ENCODE measurements around the gene OR5J2.
"Not testable (repeated sequence)": the region's sequence is repeated elsewhere in the genome, so short reads cannot be mapped to it uniquely, and the experiment has no call there.

OR5J2 gene

DNA sequence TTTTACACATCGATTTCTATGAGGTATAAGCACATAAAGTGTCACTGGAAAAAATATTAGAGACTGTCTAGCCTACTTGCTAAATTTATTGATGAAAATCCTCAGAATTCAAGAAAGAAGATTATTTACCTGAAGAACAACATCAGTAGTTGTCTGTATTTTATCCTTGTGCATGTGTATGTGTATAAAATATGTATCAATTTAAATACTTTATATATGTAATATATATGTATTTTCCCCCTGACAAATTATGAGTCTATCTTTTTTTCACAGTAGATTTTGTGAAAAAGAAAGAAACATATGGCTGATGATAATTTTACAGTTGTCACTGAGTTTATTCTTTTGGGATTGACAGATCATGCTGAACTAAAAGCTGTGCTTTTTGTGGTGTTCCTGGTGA, at the start of gene OR5J2:
Gene OR5J2, plus strand, starts transcription at position 301 of the 400 bp plus-strand sequence. Its CDS starts 0 bp downstream, at position 301.
- H3K4me1 ChIP-seq (ENCODE audit: control insufficient read depth, insufficient read depth, low read length): no peaks in the 10 kb centered on the region
- no peak within 1 kb of the TSS for H3K9ac ChIP-seq (ENCODE audit: low read depth, low read length)
- no peaks in the 10 kb centered on the region for H3K36me3 ChIP-seq (ENCODE audit: control insufficient read depth, insufficient read depth, low read length)
- no peak within 1 kb of the TSS for H3K4me3 ChIP-seq (ENCODE audit: low read depth, low read length)
- no peak within 1 kb of the TSS for H3K27ac ChIP-seq (ENCODE audit: low read depth, low read length)
- no peaks in the 10 kb centered on the region for H3K27me3 ChIP-seq (ENCODE audit: control insufficient read depth, insufficient read depth, low read length)
- H3K9me3 ChIP-seq (ENCODE audit: control insufficient read depth, insufficient read depth, low read length): peaks cover 13% of the 10 kb centered on the region

DNA sequence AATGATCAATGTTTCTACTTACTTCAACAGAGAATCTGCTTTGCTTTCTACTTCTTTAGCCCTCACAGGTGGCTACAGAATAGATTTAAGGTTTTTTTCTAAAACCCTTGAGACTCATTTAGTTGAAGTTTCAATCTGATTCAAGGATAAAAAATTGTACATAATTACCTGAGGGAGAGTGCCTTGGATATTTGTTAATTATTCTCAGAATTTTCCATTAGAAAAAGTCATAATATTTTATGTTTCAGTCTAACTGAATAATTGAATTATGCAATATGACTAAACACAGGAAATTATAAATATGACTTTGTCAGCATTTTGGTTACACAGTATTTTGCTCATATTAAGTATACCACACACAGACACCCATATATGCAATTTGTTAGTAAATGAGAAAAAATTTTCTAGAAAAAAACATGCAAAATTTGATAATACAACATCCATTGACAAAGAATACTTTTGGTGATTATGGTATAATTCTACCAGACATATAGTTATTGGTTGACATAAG, 36.2 kb upstream of the OR5J2 start, which contains the start of gene OR8J3:
Gene OR8J3, minus strand, starts transcription at position 51 of the 511 bp plus-strand sequence. CDS start 2,483 bp downstream, outside the sequence.
- Histone ChIP-seq H3K4me3 (ENCODE audit: low read depth, low read length) (no peak within 1 kb of the TSS), H3K9me3 (ENCODE audit: control insufficient read depth, insufficient read depth, low read length) (no peaks in the 10 kb centered on the region), H3K27ac (ENCODE audit: low read depth, low read length) (no peak within 1 kb of the TSS), H3K27me3 (ENCODE audit: control insufficient read depth, insufficient read depth, low read length) (no peaks in the 10 kb centered on the region), H3K4me1 (ENCODE audit: control insufficient read depth, insufficient read depth, low read length) (no peaks in the 10 kb centered on the region), H3K36me3 (ENCODE audit: control insufficient read depth, insufficient read depth, low read length) (no peaks in the 10 kb centered on the region), H3K9ac (ENCODE audit: low read depth, low read length) (no peak within 1 kb of the TSS)

DNA sequence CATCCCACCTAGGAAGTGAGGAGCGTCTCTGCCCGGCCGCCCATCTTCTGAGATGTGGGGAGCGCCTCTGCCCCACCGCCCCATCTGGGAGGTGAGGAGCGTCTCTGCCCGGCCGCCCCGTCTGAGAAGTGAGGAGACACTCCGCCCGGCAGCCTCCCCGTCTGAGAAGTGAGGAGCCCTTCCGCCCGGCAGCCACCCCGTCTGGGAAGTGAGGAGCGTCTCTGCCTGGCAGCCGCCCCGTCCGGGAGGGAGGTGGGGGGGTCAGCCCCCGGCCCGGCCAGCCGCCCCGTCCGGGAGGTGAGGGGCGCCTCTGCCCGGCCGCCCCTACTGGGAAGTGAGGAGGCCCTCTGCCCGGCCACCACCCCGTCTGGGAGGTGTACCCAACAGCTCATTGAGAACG, 32.7 kb upstream of the OR5J2 start:
- H3K27ac ChIP-seq (ENCODE audit: low read depth, low read length); H3K36me3 ChIP-seq (ENCODE audit: control insufficient read depth, insufficient read depth, low read length); H3K9me3 ChIP-seq (ENCODE audit: control insufficient read depth, insufficient read depth, low read length); H3K27me3 ChIP-seq (ENCODE audit: control insufficient read depth, insufficient read depth, low read length); H3K4me3 ChIP-seq (ENCODE audit: low read depth, low read length); H3K4me1 ChIP-seq (ENCODE audit: control insufficient read depth, insufficient read depth, low read length); H3K9ac ChIP-seq (ENCODE audit: low read depth, low read length): not testable (repeated sequence)

- no peaks in the 10 kb centered on the region for H3K36me3 ChIP-seq (ENCODE audit: control insufficient read depth, insufficient read depth, low read length)
- no peaks in the 10 kb centered on the region for H3K4me1 ChIP-seq (ENCODE audit: control insufficient read depth, insufficient read depth, low read length)
- no peaks in the 10 kb centered on the region for H3K27me3 ChIP-seq (ENCODE audit: control insufficient read depth, insufficient read depth, low read length)
- no peak overlapping the region for H3K27ac ChIP-seq (ENCODE audit: low read depth, low read length)
- no peak overlapping the region for H3K9ac ChIP-seq (ENCODE audit: low read depth, low read length)
- H3K9me3 ChIP-seq (ENCODE audit: control insufficient read depth, insufficient read depth, low read length): peaks cover 23% of the 10 kb centered on the region
- no peak overlapping the region for H3K4me3 ChIP-seq (ENCODE audit: low read depth, low read length)
Measured at GRCh38 chr11:56151376-56151775, 25.0 kb upstream of the OR5J2 start.

DNA sequence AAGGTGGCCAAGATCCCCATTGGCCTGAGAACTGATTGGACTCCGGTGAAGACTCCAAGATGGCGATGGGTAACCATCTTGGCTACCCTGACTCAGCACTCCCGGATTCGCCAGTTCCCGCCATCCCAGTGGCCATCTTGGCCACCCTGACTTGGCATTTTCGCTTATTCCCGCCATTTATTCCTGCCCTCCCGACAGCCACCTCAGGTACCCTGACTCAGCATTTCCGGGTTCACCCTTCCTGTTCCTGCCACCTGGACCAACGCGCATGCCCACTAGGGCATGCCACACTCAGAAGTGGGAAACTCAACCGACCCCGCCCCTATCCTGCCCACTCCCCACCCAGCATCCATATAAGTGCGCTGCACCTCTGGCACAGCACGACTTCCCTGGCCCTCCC, 24.1 kb upstream of the OR5J2 start:
- peaks cover 23% of the 10 kb centered on the region for H3K9me3 ChIP-seq (ENCODE audit: control insufficient read depth, insufficient read depth, low read length)
- H3K27me3 ChIP-seq (ENCODE audit: control insufficient read depth, insufficient read depth, low read length): no peaks in the 10 kb centered on the region
- H3K4me1 ChIP-seq (ENCODE audit: control insufficient read depth, insufficient read depth, low read length): no peaks in the 10 kb centered on the region
- no peak overlapping the region for H3K27ac ChIP-seq (ENCODE audit: low read depth, low read length)
- H3K9ac ChIP-seq (ENCODE audit: low read depth, low read length): no peak overlapping the region
- H3K4me3 ChIP-seq (ENCODE audit: low read depth, low read length): no peak overlapping the region
- no peaks in the 10 kb centered on the region for H3K36me3 ChIP-seq (ENCODE audit: control insufficient read depth, insufficient read depth, low read length)

DNA sequence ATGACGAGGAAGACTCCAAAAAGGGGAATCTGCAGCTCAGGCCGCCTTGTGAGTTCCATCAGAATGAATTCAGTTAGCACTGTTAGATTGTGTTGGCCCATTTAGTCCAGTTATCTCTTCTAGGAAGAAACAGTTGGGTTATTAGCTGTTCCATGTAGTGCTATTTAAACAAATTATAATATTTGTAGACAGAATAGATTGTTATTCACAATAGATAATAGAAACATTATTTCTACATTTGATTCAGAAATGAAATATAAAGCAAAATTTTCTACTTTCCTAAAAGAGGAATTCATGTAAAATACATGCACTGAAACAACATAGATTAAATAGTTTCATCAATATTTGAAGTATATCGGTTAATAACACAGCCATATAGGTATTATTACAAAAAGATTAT, 16.2 kb upstream of the OR5J2 start, which contains the start of gene OR8K5:
Gene OR8K5, minus strand, starts transcription at position 101 of the 400 bp plus-strand sequence. Its CDS starts 0 bp downstream, at position 101.
- Histone ChIP-seq H3K9me3 (ENCODE audit: control insufficient read depth, insufficient read depth, low read length) (peaks cover 5% of the 10 kb centered on the region; the same call in 1 of the 2 replicates), H3K27ac (ENCODE audit: low read depth, low read length) (no peak within 1 kb of the TSS), H3K4me1 (ENCODE audit: control insufficient read depth, insufficient read depth, low read length) (no peaks in the 10 kb centered on the region), H3K9ac (ENCODE audit: low read depth, low read length) (no peak within 1 kb of the TSS), H3K4me3 (ENCODE audit: low read depth, low read length) (no peak within 1 kb of the TSS), H3K27me3 (ENCODE audit: control insufficient read depth, insufficient read depth, low read length) (no peaks in the 10 kb centered on the region), H3K36me3 (ENCODE audit: control insufficient read depth, insufficient read depth, low read length) (no peaks in the 10 kb centered on the region)

DNA sequence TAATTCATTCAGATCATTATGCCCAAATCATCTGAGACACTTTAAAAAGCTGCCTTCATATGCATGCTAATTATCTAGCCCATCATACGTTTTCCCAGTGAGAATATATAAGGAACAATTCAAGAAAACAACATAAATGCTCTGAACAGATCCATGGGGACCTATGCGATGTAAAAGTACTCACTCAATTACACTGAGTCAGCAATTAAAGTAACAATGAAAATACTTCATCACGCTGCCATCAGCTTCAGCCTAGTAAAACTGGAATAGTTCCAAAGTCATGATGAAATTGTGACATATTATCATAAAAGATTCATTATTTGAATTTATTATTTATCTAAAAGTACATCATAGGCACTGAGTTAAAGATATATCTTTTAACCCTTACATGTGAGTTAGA, 12.6 kb upstream of the OR5J2 start:
- H3K9me3 ChIP-seq (ENCODE audit: control insufficient read depth, insufficient read depth, low read length): no peaks in the 10 kb centered on the region
- H3K27me3 ChIP-seq (ENCODE audit: control insufficient read depth, insufficient read depth, low read length): no peaks in the 10 kb centered on the region
- no peak overlapping the region for H3K27ac ChIP-seq (ENCODE audit: low read depth, low read length)
- H3K9ac ChIP-seq (ENCODE audit: low read depth, low read length): no peak overlapping the region
- no peaks in the 10 kb centered on the region for H3K36me3 ChIP-seq (ENCODE audit: control insufficient read depth, insufficient read depth, low read length)
- no peak overlapping the region for H3K4me3 ChIP-seq (ENCODE audit: low read depth, low read length)
- H3K4me1 ChIP-seq (ENCODE audit: control insufficient read depth, insufficient read depth, low read length): no peaks in the 10 kb centered on the region

- H3K4me1 ChIP-seq (ENCODE audit: control insufficient read depth, insufficient read depth, low read length): no peaks in the 10 kb centered on the region
- no peak overlapping the region for H3K4me3 ChIP-seq (ENCODE audit: low read depth, low read length)
- no peaks in the 10 kb centered on the region for H3K27me3 ChIP-seq (ENCODE audit: control insufficient read depth, insufficient read depth, low read length)
- H3K9me3 ChIP-seq (ENCODE audit: control insufficient read depth, insufficient read depth, low read length): no peaks in the 10 kb centered on the region
- H3K27ac ChIP-seq (ENCODE audit: low read depth, low read length): no peak overlapping the region
- H3K9ac ChIP-seq (ENCODE audit: low read depth, low read length): no peak overlapping the region
- no peaks in the 10 kb centered on the region for H3K36me3 ChIP-seq (ENCODE audit: control insufficient read depth, insufficient read depth, low read length)
Measured at GRCh38 chr11:56172256-56172830, 4.1 kb upstream of the OR5J2 start.

DNA sequence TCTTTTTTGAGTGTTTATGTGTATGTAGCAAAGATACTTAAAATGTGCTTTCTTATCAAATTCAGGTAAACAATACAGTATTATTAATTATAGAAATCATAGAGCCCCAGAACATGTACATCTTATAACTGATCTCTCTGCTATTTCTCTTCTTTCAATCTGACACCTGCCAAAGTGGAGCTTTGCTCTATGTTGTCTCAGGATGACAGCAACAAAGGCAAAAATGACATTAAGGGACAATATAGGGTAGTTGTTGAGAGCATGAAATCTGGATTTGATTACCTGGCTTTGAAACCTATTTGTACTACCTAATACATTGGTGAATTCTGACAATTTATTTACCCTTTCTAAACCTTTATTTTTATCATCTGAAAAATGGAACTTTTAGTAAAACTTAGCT, 7.0 kb downstream of the OR5J2 start:
- Histone ChIP-seq H3K4me3 (ENCODE audit: low read depth, low read length) (no peak overlapping the region), H3K27ac (ENCODE audit: low read depth, low read length) (no peak overlapping the region), H3K4me1 (ENCODE audit: control insufficient read depth, insufficient read depth, low read length) (no peaks in the 10 kb centered on the region), H3K9ac (ENCODE audit: low read depth, low read length) (no peak overlapping the region), H3K27me3 (ENCODE audit: control insufficient read depth, insufficient read depth, low read length) (no peaks in the 10 kb centered on the region), H3K36me3 (ENCODE audit: control insufficient read depth, insufficient read depth, low read length) (no peaks in the 10 kb centered on the region), H3K9me3 (ENCODE audit: control insufficient read depth, insufficient read depth, low read length) (peaks cover 13% of the 10 kb centered on the region)

- H3K9ac ChIP-seq (ENCODE audit: low read depth, low read length): no peak overlapping the region
- H3K4me3 ChIP-seq (ENCODE audit: low read depth, low read length): no peak overlapping the region
- H3K27me3 ChIP-seq (ENCODE audit: control insufficient read depth, insufficient read depth, low read length): no peaks in the 10 kb centered on the region
- no peaks in the 10 kb centered on the region for H3K36me3 ChIP-seq (ENCODE audit: control insufficient read depth, insufficient read depth, low read length)
- no peaks in the 10 kb centered on the region for H3K4me1 ChIP-seq (ENCODE audit: control insufficient read depth, insufficient read depth, low read length)
- H3K9me3 ChIP-seq (ENCODE audit: control insufficient read depth, insufficient read depth, low read length): no peaks in the 10 kb centered on the region
- no peak overlapping the region for H3K27ac ChIP-seq (ENCODE audit: low read depth, low read length)
Measured at GRCh38 chr11:56188602-56189001, 12.2 kb downstream of the OR5J2 start.

DNA sequence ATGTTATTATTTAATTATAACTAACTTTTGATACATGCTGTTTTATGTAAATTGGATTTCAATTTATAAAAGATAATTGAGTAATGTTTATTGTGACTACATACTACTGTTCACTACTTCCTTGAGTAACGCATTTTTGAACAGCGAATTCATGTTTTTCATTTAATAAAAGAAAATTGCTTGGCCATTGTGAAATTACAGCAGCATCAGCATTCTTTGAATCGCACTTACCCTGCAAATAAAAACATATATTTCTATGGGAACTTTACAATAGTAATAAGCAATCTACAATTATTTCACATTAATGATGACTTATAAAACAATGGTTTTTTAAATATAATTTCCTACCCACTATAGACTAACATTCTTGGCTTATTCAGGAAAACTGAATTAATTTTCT, 20.3 kb downstream of the OR5J2 start:
- H3K36me3 ChIP-seq (ENCODE audit: control insufficient read depth, insufficient read depth, low read length): no peaks in the 10 kb centered on the region
- no peaks in the 10 kb centered on the region for H3K4me1 ChIP-seq (ENCODE audit: control insufficient read depth, insufficient read depth, low read length)
- H3K9ac ChIP-seq (ENCODE audit: low read depth, low read length): no peak overlapping the region
- H3K4me3 ChIP-seq (ENCODE audit: low read depth, low read length): no peak overlapping the region
- H3K9me3 ChIP-seq (ENCODE audit: control insufficient read depth, insufficient read depth, low read length): no peaks in the 10 kb centered on the region
- no peak overlapping the region for H3K27ac ChIP-seq (ENCODE audit: low read depth, low read length)
- no peaks in the 10 kb centered on the region for H3K27me3 ChIP-seq (ENCODE audit: control insufficient read depth, insufficient read depth, low read length)

Measured in HUES48 (cell line).